HG03378 (cell line): ENCODE data around the gene SZRD1.
A peak's percentile ranks its signal among the peaks of the same experiment; 100 is the strongest.

ENCODE experiments used
- ATAC-seq: cut with Tn5 transposase; IDR thresholded peaks from one replicate; pipeline ENCODE4 v1.9.1; 2021; ENCODE audit warnings: mild to moderate bottlenecking, moderate library complexity; ENCODE audit not compliant: unreplicated experiment

SZRD1 gene

DNA sequence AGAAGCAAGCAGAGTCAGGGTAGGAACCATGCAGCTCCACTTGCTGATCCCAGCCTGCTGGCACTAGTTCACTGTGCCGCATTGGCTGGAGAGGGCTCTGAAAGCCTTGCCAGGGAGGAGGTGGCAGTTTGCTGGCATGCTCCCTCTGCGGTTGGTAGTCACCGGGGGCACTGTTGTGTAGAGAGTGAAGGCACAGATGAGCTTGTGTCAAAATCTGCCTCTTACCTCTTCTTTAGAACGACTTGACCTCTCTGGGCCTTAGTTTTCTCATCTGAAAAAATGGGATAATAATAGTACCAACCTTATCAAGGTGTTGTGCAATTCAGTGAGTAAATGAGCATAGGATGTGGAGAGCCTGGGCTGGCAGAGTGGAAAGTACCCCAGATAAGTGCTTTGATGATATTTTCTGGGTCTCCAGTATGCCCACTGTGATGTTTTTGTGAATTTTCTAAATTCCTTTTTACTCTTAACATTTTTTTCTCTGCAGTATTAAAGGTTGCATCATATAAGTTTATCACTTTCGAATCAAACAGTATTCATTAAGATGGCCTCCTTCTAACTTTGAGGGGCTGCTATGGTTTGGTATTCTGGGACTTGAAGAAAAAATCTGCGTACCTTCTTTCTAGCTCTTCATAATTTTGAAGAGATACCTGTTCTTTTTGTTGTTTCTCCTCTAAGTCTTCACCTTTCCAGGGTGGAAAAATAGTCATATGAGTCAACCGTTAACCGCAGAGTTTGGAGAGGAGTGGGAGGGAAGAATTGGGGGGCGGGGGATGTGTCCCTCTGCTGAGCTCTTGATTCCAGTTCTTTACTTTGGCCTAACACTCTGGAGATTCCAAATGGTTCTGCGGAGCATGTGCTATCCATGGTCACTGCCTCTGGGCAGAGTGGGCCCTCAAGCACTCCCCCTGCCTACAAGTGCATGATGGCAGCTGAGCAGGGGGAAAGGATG, 26.8 kb downstream of the SZRD1 start:
- no peak for ATAC-seq

GRCh38 chr1:16394977-16395376, 27.9 kb downstream of the SZRD1 start:
- no peak for ATAC-seq

- no peak for ATAC-seq
Observed at GRCh38 chr1:16396591-16396990, 29.5 kb downstream of the SZRD1 start.

DNA sequence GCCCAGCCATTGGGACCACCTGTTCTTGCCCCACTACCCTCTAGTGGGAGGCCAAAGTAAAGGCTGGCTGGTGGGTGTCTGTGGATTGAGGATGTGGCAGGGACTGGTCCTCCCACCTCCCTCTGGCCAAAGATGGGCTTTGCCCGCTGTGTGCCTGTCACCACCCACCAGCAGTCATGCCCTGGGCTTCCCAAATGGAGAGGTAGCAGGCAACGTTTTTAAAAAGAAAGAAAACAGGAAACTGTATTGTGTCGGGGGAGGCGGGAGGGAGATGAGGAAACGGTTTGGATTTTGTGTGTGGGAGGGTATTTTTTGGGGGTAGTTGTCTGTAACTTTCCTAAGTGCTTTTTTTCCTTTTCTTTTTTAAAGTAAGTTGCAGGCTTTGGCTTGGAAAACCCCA, 30.1 kb downstream of the SZRD1 start:
- no peak for ATAC-seq

DNA sequence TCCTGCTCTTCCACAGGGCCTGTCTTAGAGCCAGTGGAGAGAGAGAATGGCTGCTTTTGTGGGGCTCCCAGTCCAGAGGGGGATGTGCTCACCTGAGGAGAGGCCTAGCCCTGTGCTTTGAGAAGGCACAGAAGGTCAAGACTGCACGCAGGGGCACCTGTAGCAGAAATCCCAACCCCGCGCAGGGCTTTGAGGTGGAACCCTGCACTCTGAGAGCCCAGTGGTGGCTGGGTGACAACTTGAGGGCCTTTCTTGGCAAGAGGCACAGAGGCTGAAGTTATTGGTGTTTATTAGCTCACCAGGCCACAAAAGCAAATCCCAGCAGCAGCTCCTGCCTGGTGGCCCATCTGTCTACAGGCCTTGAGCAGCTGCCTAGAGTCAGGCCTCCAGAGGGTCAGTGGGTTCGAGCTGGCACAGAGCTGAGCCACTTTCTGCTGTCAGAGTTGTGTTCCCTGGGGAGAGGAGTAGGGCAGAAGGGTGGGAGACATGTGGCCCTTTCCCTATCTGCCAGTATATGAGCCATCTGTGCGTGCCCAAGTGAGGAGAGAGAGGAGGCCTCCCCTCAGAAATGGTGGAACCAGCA, 31.4 kb downstream of the SZRD1 start:
- ATAC-seq, result no peak

DNA sequence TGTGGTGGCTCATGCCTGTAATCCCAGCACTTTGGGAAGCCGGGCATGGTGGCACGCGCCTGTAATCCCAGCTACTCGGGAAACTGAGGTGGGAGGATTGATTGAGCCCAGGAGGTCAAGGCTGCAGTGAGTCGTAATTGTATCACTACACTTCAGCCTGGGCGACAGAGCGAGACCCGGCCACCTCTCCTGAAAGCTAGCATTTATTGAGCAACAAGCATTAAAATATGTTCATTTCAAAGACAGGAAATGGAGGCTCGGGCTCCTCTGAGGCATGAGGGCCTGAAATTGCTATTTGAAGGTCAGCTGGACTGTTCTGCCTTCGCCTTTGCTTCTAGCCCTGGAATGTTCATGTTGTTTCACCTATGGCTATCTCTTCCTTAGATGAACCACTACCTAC, 35.7 kb downstream of the SZRD1 start:
- no peak for ATAC-seq

- ATAC-seq, result no peak
Observed at GRCh38 chr1:16405441-16405840, 38.4 kb downstream of the SZRD1 start.

DNA sequence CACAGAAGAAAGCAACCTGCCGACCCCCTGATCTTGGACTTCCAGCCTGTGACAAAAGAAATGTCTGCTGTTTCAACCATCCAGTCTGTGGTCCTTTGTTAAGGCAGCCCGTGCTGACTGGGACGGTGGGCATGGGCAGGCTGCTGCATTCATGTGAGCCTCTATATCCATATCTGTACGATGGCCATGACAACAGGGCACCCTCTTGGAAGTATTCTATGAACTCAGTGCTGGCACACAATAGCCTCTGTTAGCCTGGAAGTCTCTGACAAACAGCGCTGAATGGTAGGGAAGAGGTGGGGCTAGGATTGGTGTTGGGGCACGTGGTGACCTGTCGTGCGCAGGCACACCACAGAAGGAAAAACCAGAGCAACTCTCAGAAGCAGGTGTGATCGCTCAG, 39.8 kb downstream of the SZRD1 start:
- no peak for ATAC-seq

GRCh38 chr1:16409536-16410152, 42.6 kb downstream of the SZRD1 start:
- ATAC-seq, result no peak

DNA sequence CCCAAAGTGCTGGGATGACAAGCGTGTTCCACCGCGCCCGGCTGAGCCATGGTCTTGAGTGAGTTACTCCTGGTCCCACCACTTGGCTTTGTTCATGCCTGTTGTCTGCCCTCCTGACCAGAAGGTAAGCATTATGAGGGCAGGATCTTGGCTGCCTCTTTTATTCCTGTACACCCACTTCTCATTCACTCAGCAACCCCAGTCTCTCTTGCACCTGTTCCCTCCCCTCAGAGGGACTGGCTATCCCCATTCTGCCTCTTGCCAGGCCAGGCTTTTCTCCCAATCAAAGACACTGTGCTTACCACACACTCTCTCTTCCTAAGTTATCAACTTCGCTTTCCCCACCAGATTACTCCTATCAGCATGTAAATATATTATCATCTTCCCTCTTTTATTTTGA, 43.8 kb downstream of the SZRD1 start:
- no peak for ATAC-seq

DNA sequence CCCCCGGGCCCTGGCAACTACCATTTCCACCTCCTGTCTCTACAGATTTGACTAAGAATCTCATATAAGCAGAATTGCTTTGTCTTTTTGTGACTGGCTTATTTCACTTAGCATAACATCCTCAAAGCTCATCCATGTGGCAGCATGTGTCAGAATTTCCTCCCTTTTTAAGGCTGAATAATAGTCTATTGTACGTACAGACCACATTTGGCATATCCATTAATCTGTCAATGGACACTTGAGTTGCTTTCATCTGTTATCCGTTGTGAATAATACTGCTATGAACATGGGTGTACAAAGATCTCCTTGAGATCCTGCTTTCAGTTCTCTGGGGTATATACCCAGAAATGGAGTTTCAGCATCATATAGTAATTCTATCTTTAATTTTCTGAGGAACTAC, 46.1 kb downstream of the SZRD1 start:
- ATAC-seq, result no peak

DNA sequence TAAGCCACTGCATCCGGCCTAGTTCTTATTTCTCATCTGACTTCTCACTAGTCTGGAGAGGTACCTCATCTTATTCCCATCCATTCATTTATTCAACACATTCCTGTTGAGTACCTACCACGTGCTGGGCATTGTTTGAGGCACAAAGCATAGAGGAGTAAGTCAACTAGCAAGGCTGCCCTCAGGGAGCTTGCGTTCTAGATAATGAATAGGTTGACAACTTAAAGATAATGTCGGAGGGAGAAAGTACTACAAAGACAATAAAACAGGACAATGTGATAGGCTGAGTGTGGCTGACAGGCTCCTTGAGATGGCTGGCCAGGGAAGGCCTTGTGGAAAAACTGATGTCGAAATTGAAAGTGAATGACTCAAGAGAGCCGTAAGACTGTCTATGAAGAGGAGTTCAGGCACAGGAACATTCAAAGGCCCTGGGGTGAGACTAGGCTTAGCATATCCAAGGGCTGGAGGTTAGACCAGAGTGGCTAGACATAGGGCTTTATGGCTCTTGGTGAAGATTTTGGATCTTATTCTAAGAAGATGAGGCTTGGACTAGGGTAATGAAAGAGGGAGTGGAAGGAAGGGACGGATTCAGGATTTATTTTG, 51.9 kb downstream of the SZRD1 start:
- ATAC-seq, result no peak

GRCh38 chr1:16420424-16421118, 53.5 kb downstream of the SZRD1 start:
- peak; percentile 63 for ATAC-seq

GRCh38 chr1:16421201-16421600, 54.2 kb downstream of the SZRD1 start:
- no peak for ATAC-seq

DNA sequence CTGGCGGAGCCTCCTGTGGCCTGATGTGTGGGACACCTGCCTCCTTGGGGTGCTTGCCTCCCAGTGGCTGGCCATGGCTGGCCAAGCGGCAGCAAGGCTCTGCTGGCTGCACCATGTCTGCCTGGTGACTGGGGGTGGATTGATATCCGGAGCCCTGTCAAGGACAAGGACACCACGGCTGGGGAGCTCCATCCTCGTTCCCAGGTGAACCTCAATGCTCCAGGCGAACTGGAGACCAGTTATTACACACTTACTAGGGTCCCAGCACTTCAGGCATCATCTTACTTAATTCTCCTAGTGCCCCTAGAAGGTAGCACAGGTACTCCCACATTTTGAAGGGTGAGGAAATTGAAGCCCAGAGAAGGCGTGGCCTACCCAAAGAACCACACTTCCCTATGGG, 55.0 kb downstream of the SZRD1 start:
- no peak for ATAC-seq

- no peak for ATAC-seq
Observed at GRCh38 chr1:16425125-16426025, 58.3 kb downstream of the SZRD1 start.

GRCh38 chr1:16430606-16431005, 63.6 kb downstream of the SZRD1 start:
- no peak for ATAC-seq

DNA sequence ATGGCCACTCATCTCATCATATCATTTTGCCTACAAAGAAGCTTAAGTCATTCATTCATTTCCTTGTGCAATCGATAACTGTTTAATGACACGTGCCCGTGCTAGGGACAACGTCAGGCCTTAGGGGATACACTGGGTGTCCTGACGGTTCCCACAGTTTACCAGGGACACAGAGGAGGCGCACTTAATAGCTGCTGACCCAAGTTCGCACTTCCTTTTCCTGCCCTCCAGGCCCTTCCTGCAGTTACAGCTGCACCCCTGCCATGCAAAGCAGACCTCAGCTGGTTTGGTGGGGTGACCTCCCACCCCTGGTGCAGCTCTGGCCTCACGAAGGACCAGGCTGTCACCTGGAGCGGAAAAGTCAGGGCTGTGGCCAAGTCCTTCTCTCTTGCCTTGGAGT, 66.0 kb downstream of the SZRD1 start:
- no peak for ATAC-seq

DNA sequence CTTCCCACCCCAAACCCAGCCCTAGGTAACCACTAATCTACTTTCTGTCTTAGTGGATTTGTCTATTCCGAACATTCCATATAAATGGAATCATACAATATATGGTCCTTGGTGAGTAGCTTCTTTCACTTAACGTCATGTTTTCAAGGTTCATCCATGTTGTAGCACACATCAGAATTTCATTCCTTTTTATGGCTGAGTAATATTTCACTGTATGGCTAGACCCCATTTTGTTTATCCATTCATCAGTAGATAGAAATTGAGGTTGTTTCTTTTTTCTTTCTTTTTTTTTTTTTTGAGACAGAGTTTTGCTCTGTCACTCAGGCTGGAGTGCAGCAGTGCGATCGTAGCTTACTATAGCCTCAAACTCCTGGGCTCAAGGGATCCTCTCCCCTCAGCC, 67.0 kb downstream of the SZRD1 start:
- no peak for ATAC-seq

GRCh38 chr1:16434501-16434900, 67.5 kb downstream of the SZRD1 start:
- no peak for ATAC-seq
